Endothelial cell of umbilical vein (primary cell): ENCODE results near the gene GAS5. TPM values are rescaled to one million over a fixed set of nuclear protein-coding genes. Genes with fewer than 3 reads are reported as not detected.

Source experiments
- BruUV-seq: library from RNA; stranded (reverse); fragments of 400-500 nt; replicated peaks from 2 replicates; lab custom pipeline; 2021; lab: Mats Ljungman, UMichigan
- CTCF ChIA-PET: fragments of 300-600, 350-600 bp; sonication (Branson Sonifier 250); formaldehyde crosslinking; loops from one replicate; lab custom pipeline; 2021; ENCODE audit warnings: antibody characterized with exemption, inconsistent platforms; lab: Charles Lee
- POLR2A ChIA-PET: fragments of 300-600, 350-600 bp; sonication (Branson Sonifier 250); formaldehyde crosslinking; loops from one replicate; lab custom pipeline; 2021; ENCODE audit warnings: antibody characterized with exemption, inconsistent platforms; lab: Charles Lee
- DNase-seq: peaks from one replicate; pipeline ENCODE4 v3.0.0-alpha.2; 2011; ENCODE audit warnings: low read depth, low spot score
- FAIRE-seq: peaks from 2 replicates; lab custom pipeline; 2011; peaks lifted over from hg19 to GRCh38; lab: Jason Lieb, UNC
- H2AFZ ChIP-seq: 2 replicates; pipeline ENCODE4 v1.6.0; 2012; ENCODE audit warnings: low read depth, low read length, control low read depth, inconsistent platforms
- H3K27ac ChIP-seq: 2 replicates; pipeline ENCODE4 v1.5.1; 2011; ENCODE audit warnings: low read depth, mild to moderate bottlenecking, control low read depth, low read length, moderate library complexity; ENCODE audit not compliant: insufficient read depth
- H3K27me3 ChIP-seq, 2 experiments: 2 replicates each; pipeline versions ENCODE4 v1.6.0 to v1.6.1; 2011; ENCODE audit warnings: low read length in 2 of 2, mixed read lengths in 1 of 2; ENCODE audit not compliant: control insufficient read depth in 2 of 2, insufficient read depth in 2 of 2
- H3K36me3 ChIP-seq, 2 experiments: 2 replicates in 1 of 2; 3 replicates in 1 of 2; pipeline ENCODE4 v1.5.1; 2011; ENCODE audit warnings: low read length in 2 of 2, mild to moderate bottlenecking in 1 of 2, moderate library complexity in 1 of 2; ENCODE audit not compliant: control insufficient read depth in 2 of 2, insufficient read depth in 2 of 2; ENCODE audit errors: extremely low read depth in 1 of 2
- H3K4me1 ChIP-seq: 3 replicates; pipeline ENCODE4 v1.5.1; 2011; ENCODE audit warnings: mild to moderate bottlenecking, low read length; ENCODE audit not compliant: control insufficient read depth, insufficient read depth; ENCODE audit errors: extremely low read depth
- H3K4me2 ChIP-seq: 2 replicates; pipeline ENCODE4 v1.6.1; 2011; ENCODE audit warnings: low read length, control low read depth, mixed read lengths; ENCODE audit not compliant: insufficient read depth
- H3K4me3 ChIP-seq, 3 experiments: fragments of 200-600 bp in 1 of 3; sonication (generic), shearing (Covaris generic) in 1 of 3; replicated peaks in 1 of 3; 2 replicates each; pipeline ENCODE4 v1.5.1; 2011 to 2016; ENCODE audit warnings: control low read depth in 3 of 3, low read length in 3 of 3, mild to moderate bottlenecking in 2 of 3, inconsistent platforms in 1 of 3, low read depth in 1 of 3, moderate library complexity in 1 of 3; ENCODE audit not compliant: insufficient read depth in 1 of 3
- H3K79me2 ChIP-seq: 2 replicates; pipeline ENCODE4 v1.6.0; 2012; ENCODE audit warnings: low read length, inconsistent platforms; ENCODE audit not compliant: control insufficient read depth, insufficient read depth
- H3K9ac ChIP-seq: replicated peaks from 2 replicates; pipeline ENCODE3; 2011; ENCODE audit warnings: low read length, control low read depth; ENCODE audit not compliant: insufficient read depth; ENCODE audit errors: extremely low read depth
- H3K9me1 ChIP-seq: replicated peaks from 3 replicates; pipeline ENCODE4 v1.6.0; 2011; ENCODE audit warnings: mild to moderate bottlenecking, low read length; ENCODE audit not compliant: control insufficient read depth, insufficient read depth; ENCODE audit errors: extremely low read depth
- H3K9me3 ChIP-seq: replicated peaks from 2 replicates; pipeline ENCODE4 v1.5.1; 2012; ENCODE audit warnings: low read length, inconsistent platforms; ENCODE audit not compliant: control insufficient read depth, insufficient read depth
- H4K20me1 ChIP-seq: replicated peaks from 2 replicates; pipeline ENCODE3; 2011; ENCODE audit warnings: mild to moderate bottlenecking, low read length; ENCODE audit not compliant: control insufficient read depth, insufficient read depth; ENCODE audit errors: extremely low read depth
- EZH2 ChIP-seq: IDR thresholded peaks from 2 replicates; pipeline ENCODE4 v1.6.1; 2012; ENCODE audit warnings: borderline replicate concordance, low read depth, mild to moderate bottlenecking, moderate library complexity, low read length, inconsistent platforms; ENCODE audit not compliant: severe bottlenecking
- FOS ChIP-seq: IDR thresholded peaks from 2 replicates; pipeline ENCODE4 v1.6.1; 2011; ENCODE audit warnings: mild to moderate bottlenecking, low read length, moderate library complexity, borderline replicate concordance; ENCODE audit not compliant: insufficient read depth
- GATA2 ChIP-seq: IDR thresholded peaks from 2 replicates; pipeline ENCODE4 v1.7.0; 2011; ENCODE audit warnings: low read depth, mild to moderate bottlenecking, moderate library complexity, mixed read lengths, low read length; ENCODE audit not compliant: insufficient read length, insufficient read depth
- JUN ChIP-seq: IDR thresholded peaks from 2 replicates; pipeline ENCODE4 v1.6.1; 2011; ENCODE audit warnings: borderline replicate concordance, low read depth; ENCODE audit not compliant: insufficient read length, insufficient read depth
- MYC ChIP-seq: IDR thresholded peaks from one replicate; pipeline ENCODE4 v1.6.1; 2011; ENCODE audit warnings: mild to moderate bottlenecking, low read depth, low read length
- POLR2A ChIP-seq: IDR thresholded peaks from 2 replicates; pipeline ENCODE4 v1.6.1; 2012; ENCODE audit warnings: low read depth, mild to moderate bottlenecking, control low read depth, low read length
- POLR2AphosphoS5 ChIP-seq: IDR thresholded peaks from 2 replicates; pipeline ENCODE4 v1.6.1; 2012; ENCODE audit warnings: low read depth, mild to moderate bottlenecking, control low read depth, low read length, moderate library complexity; ENCODE audit not compliant: insufficient read depth
- dilution Hi-C: fragments of 300-500 bp; cut with MboI; formaldehyde crosslinking; loops from one replicate; pipeline ENCODE4 v1.15.0; 2019; ENCODE audit warnings: low sequenced_read_pairs; ENCODE audit not compliant: extremely low pct_ligation_motif_present
- intact Hi-C: fragments of 100-400 bp; cut with micrococcal nuclease; formaldehyde crosslinking; loops from one replicate; pipeline ENCODE4 v1.10.0; 2022
- polyA plus RNA-seq, 4 experiments: library from polyadenylated mRNA; depleted of rRNA in 3 of 4; stranded (reverse) in 3 of 4; unstranded in 1 of 4; fragments of >200 nt; gene quantifications; 2 replicates each; pipeline versions ENCODE4 v1.2.1 to v1.2.3, GENCODE V29; 2011 to 2012; ENCODE audit warnings: missing spikeins in 1 of 4
- total RNA-seq: library from RNA; stranded (reverse); gene quantifications from 2 replicates; pipeline ENCODE4 v1.2.3, GENCODE V29; 2021
- TF ChIP-seq, protein P1 (sequence below), 2 donors: IDR thresholded peaks; 1 replicate in 1 of 2; 2 replicates in 1 of 2; pipeline ENCODE4 v1.5.1; 2011; ENCODE audit warnings: low read length in 2 of 2, mild to moderate bottlenecking in 2 of 2, moderate library complexity in 2 of 2, control low read depth in 1 of 2, inconsistent platforms in 1 of 2, low read depth in 1 of 2; ENCODE audit not compliant: insufficient read depth in 1 of 2; ENCODE audit errors: extremely low read depth in 1 of 2
- TF ChIP-seq, protein P2 (sequence below): IDR thresholded peaks from 2 replicates; pipeline ENCODE4 v1.6.1; 2011; ENCODE audit not compliant: insufficient read depth, insufficient read length

The GAS5 gene
- total and polyA plus RNA-seq, 2 donors (not counting 3 experiments of a cell fraction or from before 2014, with no cell fraction given), result 343 to 492 TPM

DNA sequence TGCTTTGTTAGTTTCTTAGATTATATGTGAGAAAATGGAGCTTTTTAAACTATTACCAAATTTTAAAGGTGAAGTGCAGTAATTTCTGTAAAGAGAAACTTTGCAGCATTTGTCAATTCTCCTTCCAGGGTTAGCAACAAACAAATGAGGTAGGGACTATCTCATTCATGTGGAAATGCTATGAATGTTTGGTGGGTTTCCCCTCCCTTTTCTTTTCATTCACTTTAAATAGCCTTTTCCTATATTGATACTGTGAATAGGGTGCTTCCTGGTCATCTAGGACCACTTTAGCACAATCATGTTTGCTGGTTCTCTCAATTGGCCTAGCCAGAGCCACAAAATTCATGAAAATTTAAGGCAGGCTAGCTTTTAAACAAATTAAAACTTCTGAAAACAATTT lies 21.0 kb upstream of the GAS5 start:
- H3K79me2 ChIP-seq, result no peaks in the 10 kb centered on the region
- BruUV-seq, result no TSS peak

GRCh38 chr1:173887627-173888026 lies 19.8 kb upstream of the GAS5 start:
- Histone ChIP-seq H3K4me1 (no peaks in the 10 kb centered on the region), H3K27me3 (no peaks in the 10 kb centered on the region), H3K9ac (no peak overlapping the region), H3K79me2 (no peaks in the 10 kb centered on the region), H4K20me1 (no peaks in the 10 kb centered on the region), H3K9me3 (no peaks in the 10 kb centered on the region), H2AFZ (no peak overlapping the region), H3K4me3 (no peak overlapping the region), H3K4me2 (no peak overlapping the region), H3K36me3 (peaks cover 0 to 7% of the 10 kb centered on the region in 2 experiments), H3K9me1 (no peaks in the 10 kb centered on the region), H3K27ac (no peak overlapping the region)
- dilution Hi-C loops, result no loop called here
- FAIRE-seq (no peak), DNase-seq (no peak)
- intact Hi-C loops, result no loop called here
- POLR2A ChIA-PET, result no interaction called here
- no TSS peak for BruUV-seq
- CTCF ChIA-PET, result no interaction called here
- TF ChIP-seq MYC (no peak), JUN (no peak), EZH2 (no peak), GATA2 (no peak), FOS (no peak), POLR2A (no peak), POLR2AphosphoS5 (no peak)
- TF ChIP-seq, protein P1, sequence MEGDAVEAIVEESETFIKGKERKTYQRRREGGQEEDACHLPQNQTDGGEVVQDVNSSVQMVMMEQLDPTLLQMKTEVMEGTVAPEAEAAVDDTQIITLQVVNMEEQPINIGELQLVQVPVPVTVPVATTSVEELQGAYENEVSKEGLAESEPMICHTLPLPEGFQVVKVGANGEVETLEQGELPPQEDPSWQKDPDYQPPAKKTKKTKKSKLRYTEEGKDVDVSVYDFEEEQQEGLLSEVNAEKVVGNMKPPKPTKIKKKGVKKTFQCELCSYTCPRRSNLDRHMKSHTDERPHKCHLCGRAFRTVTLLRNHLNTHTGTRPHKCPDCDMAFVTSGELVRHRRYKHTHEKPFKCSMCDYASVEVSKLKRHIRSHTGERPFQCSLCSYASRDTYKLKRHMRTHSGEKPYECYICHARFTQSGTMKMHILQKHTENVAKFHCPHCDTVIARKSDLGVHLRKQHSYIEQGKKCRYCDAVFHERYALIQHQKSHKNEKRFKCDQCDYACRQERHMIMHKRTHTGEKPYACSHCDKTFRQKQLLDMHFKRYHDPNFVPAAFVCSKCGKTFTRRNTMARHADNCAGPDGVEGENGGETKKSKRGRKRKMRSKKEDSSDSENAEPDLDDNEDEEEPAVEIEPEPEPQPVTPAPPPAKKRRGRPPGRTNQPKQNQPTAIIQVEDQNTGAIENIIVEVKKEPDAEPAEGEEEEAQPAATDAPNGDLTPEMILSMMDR (IDR thresholded peaks at IDR 0.05; ENCODE audit: extremely low read depth in 1 of 2, insufficient read depth in 1 of 2, low read depth in 1 of 2, low read length in 2 of 2), result no peak
- TF ChIP-seq, protein P2, sequence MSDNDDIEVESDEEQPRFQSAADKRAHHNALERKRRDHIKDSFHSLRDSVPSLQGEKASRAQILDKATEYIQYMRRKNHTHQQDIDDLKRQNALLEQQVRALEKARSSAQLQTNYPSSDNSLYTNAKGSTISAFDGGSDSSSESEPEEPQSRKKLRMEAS, result no peak

More for the DNA sequence above, 21.0 kb upstream of the GAS5 start:
- ChIA-PET CTCF (interaction anchor here (1.0 to 1.4 kb wide), 2 partner anchors 9 to 27 kb away, joined by 3 to 4 read pairs; no protein-coding TSS in a partner anchor), POLR2A (interaction anchor here (1.5 kb wide), 1 partner anchor 20 kb away, joined by 4 read pairs; the partner anchor contains the start of gene ZBTB37)
- Histone ChIP-seq H3K4me2 (no peak overlapping the region), H3K27me3 (no peaks in the 10 kb centered on the region), H3K4me3 (no peak overlapping the region), H3K4me1 (no peaks in the 10 kb centered on the region), H3K9me3 (no peaks in the 10 kb centered on the region), H4K20me1 (no peaks in the 10 kb centered on the region), H3K36me3 (peaks cover 0 to 7% of the 10 kb centered on the region in 2 experiments), H3K9ac (no peak overlapping the region), H3K27ac (no peak overlapping the region), H2AFZ (no peak overlapping the region), H3K9me1 (no peaks in the 10 kb centered on the region)
- no peak for FAIRE-seq
- intact Hi-C loops, result no loop called here
- TF ChIP-seq MYC, result no peak
- DNase-seq, result no peak
- dilution Hi-C loops, result no loop called here
